ENCODE data around the gene SLC12A7.

The SLC12A7 gene

DNA sequence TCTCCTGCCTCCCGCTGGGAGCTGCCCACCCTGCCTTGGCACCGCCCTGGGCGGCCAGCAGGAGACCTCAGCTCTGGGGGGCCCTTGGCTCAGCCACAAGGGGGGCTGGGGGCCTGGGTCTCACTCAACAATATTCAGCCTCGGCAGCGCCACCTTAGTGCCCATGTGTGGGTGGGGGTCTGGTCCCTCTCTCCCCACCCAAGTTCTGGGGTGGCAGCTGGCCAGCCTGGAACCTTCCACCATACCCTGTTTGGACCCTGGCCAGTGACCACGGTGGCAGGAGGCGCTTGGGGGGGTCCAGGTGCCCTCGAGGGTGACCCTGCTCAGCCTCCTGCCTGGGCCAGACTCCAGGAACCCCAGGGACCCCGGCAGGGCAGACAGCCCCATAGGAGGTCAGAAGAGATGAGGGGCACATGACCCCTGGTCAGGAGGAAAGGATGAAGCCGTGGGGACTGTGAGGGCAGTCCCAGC is 81.0 kb downstream of the SLC12A7 start:
- TF ChIP-seq, protein P1, sequence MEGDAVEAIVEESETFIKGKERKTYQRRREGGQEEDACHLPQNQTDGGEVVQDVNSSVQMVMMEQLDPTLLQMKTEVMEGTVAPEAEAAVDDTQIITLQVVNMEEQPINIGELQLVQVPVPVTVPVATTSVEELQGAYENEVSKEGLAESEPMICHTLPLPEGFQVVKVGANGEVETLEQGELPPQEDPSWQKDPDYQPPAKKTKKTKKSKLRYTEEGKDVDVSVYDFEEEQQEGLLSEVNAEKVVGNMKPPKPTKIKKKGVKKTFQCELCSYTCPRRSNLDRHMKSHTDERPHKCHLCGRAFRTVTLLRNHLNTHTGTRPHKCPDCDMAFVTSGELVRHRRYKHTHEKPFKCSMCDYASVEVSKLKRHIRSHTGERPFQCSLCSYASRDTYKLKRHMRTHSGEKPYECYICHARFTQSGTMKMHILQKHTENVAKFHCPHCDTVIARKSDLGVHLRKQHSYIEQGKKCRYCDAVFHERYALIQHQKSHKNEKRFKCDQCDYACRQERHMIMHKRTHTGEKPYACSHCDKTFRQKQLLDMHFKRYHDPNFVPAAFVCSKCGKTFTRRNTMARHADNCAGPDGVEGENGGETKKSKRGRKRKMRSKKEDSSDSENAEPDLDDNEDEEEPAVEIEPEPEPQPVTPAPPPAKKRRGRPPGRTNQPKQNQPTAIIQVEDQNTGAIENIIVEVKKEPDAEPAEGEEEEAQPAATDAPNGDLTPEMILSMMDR (IDR thresholded peaks at IDR 0.05; ENCODE audit: low read depth, low read length, missing control alignments), result no peak
- Histone ChIP-seq H3K36me3 (replicated peaks) (no peaks in the 10 kb centered on the region), H3K27me3 (replicated peaks) (no peaks in the 10 kb centered on the region), H3K27ac (no peak overlapping the region), H3K4me3 (ENCODE audit: low read depth, low read length) (no peak overlapping the region)
- in situ Hi-C loops (cut with HindIII; ENCODE audit: low pct_ligation_motif_present, low sequenced_read_pairs), result no loop called here
- DNase-seq, result no peak

DNA sequence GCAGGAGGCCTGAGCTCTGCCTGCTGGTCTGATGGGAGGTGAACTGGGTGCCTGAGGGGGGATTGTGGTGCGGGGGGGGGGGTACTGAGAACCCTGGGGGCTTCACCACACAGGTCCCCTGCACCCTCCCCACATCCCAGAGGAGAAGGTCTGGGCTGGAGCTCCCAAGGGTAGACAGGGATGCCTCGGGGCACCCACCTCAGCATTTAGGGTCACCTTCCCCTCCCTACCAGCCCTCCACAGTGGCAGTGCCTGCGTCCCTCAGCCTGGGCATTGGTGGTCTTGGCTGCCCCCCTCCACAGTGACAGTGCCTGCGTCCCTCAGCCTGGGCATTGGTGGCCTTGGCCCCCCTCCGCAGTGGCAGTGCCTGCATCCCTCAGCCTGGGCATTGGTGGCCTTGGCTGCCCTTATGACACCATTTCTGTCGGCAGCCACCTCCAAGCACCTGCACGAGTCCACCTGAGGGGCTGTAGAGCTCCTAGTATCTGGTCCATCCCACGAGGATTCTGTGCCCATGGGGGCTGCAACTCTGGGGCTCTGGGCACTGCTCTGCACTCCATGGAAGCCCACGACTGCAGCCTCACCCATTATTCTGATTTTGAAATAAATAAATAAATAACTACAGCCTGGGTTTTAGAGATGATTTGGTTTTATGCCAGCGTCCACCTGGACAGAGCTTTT is 81.8 kb downstream of the SLC12A7 start:
- Histone ChIP-seq H3K4me3 (ENCODE audit: low read depth, low read length) (no peak overlapping the region), H3K27ac (no peak overlapping the region), H3K36me3 (replicated peaks) (no peaks in the 10 kb centered on the region), H3K27me3 (replicated peaks) (no peaks in the 10 kb centered on the region)
- TF ChIP-seq, protein P1 (IDR thresholded peaks at IDR 0.05; ENCODE audit: low read depth, low read length, missing control alignments), result no peak
- DNase-seq, result no peak
- in situ Hi-C loops (cut with HindIII; ENCODE audit: low pct_ligation_motif_present, low sequenced_read_pairs), result no loop called here

GRCh38 chr5:1029282-1029944 is 82.5 kb downstream of the SLC12A7 start:
- Histone ChIP-seq H3K27ac (no peak overlapping the region), H3K4me3 (ENCODE audit: low read depth, low read length) (no peak overlapping the region), H3K27me3 (replicated peaks) (no peaks in the 10 kb centered on the region), H3K36me3 (replicated peaks) (no peaks in the 10 kb centered on the region)
- TF ChIP-seq, protein P1 (IDR thresholded peaks at IDR 0.05; ENCODE audit: low read depth, low read length, missing control alignments), result no peak
- no peak for DNase-seq
- in situ Hi-C loops (cut with HindIII; ENCODE audit: low pct_ligation_motif_present, low sequenced_read_pairs), result no loop called here

- DNase-seq, result no peak
- no peak overlapping the region for H3K27ac ChIP-seq
- TF ChIP-seq, protein P1 (IDR thresholded peaks at IDR 0.05; ENCODE audit: low read depth, low read length, missing control alignments), result no peak
- H3K36me3 ChIP-seq (replicated peaks), result no peaks in the 10 kb centered on the region
- H3K27me3 ChIP-seq (replicated peaks), result no peaks in the 10 kb centered on the region
- in situ Hi-C loops (cut with HindIII; ENCODE audit: low pct_ligation_motif_present, low sequenced_read_pairs), result no loop called here
- H3K4me3 ChIP-seq (ENCODE audit: low read depth, low read length), result no peak overlapping the region
These were observed 83.2 kb downstream of the SLC12A7 start for GRCh38 chr5:1028481-1029281.

GRCh38 chr5:1027631-1028441 is 84.0 kb downstream of the SLC12A7 start:
- Histone ChIP-seq H3K27ac (no peak overlapping the region), H3K4me3 (ENCODE audit: low read depth, low read length) (no peak overlapping the region), H3K36me3 (replicated peaks) (no peaks in the 10 kb centered on the region), H3K27me3 (replicated peaks) (no peaks in the 10 kb centered on the region)
- TF ChIP-seq, protein P1 (IDR thresholded peaks at IDR 0.05; ENCODE audit: low read depth, low read length, missing control alignments), result no peak
- in situ Hi-C loops (cut with HindIII; ENCODE audit: low pct_ligation_motif_present, low sequenced_read_pairs), result no loop called here
- DNase-seq, result no peak

All from brain microvascular endothelial cell (primary cell).